Fibroblast of lung (primary cell): Measurements from ENCODE around the gene TOR1AIP2. TPM values are rescaled to one million over a fixed set of nuclear protein-coding genes. Genes with fewer than 3 reads are reported as not detected.

Source experiments
- DNase-seq, 2 donors: peaks; one replicate each; pipeline versions ENCODE4 v3.0.0 to v3.0.0-alpha.2; 2010; ENCODE audit warnings: low read depth in 2 of 2
- H2AFZ ChIP-seq: 2 replicates; pipeline ENCODE4 v1.5.1; 2012; ENCODE audit warnings: low read length, control low read depth, inconsistent platforms
- H3K27ac ChIP-seq: 2 replicates; pipeline ENCODE4 v1.5.1; 2011; ENCODE audit warnings: low read length, control low read depth; ENCODE audit not compliant: insufficient read depth
- H3K27me3 ChIP-seq: 2 replicates; pipeline ENCODE4 v1.5.1; 2011; ENCODE audit warnings: mild to moderate bottlenecking, low read length; ENCODE audit not compliant: control insufficient read depth, insufficient read depth
- H3K36me3 ChIP-seq: 2 replicates; pipeline ENCODE4 v1.5.1; 2011; ENCODE audit warnings: low read length; ENCODE audit not compliant: control insufficient read depth, insufficient read depth
- H3K4me1 ChIP-seq: 2 replicates; pipeline ENCODE4 v1.5.1; 2011; ENCODE audit warnings: low read length; ENCODE audit not compliant: control insufficient read depth, insufficient read depth; ENCODE audit errors: extremely low read depth
- H3K4me2 ChIP-seq: 2 replicates; pipeline ENCODE4 v1.5.1; 2011; ENCODE audit warnings: low read length, control low read depth; ENCODE audit not compliant: insufficient read depth; ENCODE audit errors: extremely low read depth
- H3K4me3 ChIP-seq, 4 experiments: fragments of 200-600 bp in 1 of 4; sonication (generic) in 1 of 4; replicated peaks in 1 of 4; 2 replicates each; pipeline ENCODE4 v1.5.1; 2011 to 2016; ENCODE audit warnings: low read length in 4 of 4, low read depth in 3 of 4, mild to moderate bottlenecking in 3 of 4, control low read depth in 2 of 4, inconsistent platforms in 1 of 4, mixed read lengths in 1 of 4; ENCODE audit not compliant: insufficient read depth in 1 of 4; ENCODE audit errors: control extremely low read depth in 1 of 4
- H3K79me2 ChIP-seq: 2 replicates; pipeline ENCODE4 v1.5.1; 2012; ENCODE audit warnings: mild to moderate bottlenecking, low read length, inconsistent platforms; ENCODE audit not compliant: control insufficient read depth, insufficient read depth
- H3K9ac ChIP-seq: 2 replicates; pipeline ENCODE4 v1.5.1; 2011; ENCODE audit warnings: mild to moderate bottlenecking, low read length, control low read depth; ENCODE audit not compliant: insufficient read depth
- H3K9me3 ChIP-seq: 2 replicates; pipeline ENCODE4 v1.5.1; 2012; ENCODE audit warnings: low read depth, low read length; ENCODE audit not compliant: control insufficient read depth, insufficient read depth
- H4K20me1 ChIP-seq: 2 replicates; pipeline ENCODE4 v1.5.1; 2011; ENCODE audit warnings: low read length; ENCODE audit not compliant: control insufficient read depth, insufficient read depth; ENCODE audit errors: extremely low read depth
- EZH2 ChIP-seq: IDR thresholded peaks from 2 replicates; pipeline ENCODE4 v1.5.1; 2012; ENCODE audit warnings: low read length, control low read depth, mild to moderate bottlenecking; ENCODE audit errors: missing control alignments
- polyA plus RNA-seq, 2 donors: library from polyadenylated mRNA; depleted of rRNA in 1 of 2; stranded (reverse) in 1 of 2; unstranded in 1 of 2; fragments of >200 nt; gene quantifications; 2 replicates each; pipeline ENCODE4 v1.2.1, GENCODE V29; 2011 to 2012; ENCODE audit warnings: missing spikeins in 1 of 2
- total RNA-seq: library from RNA; depleted of rRNA; stranded (reverse); fragments of >200 nt; gene quantifications from 2 replicates; pipeline ENCODE4 v1.2.1, GENCODE V29; 2014
- TF ChIP-seq, protein P1 (sequence below), 2 donors: IDR thresholded peaks in 1 of 2; conservative IDR thresholded peaks in 1 of 2; 1 replicate in 1 of 2; 2 replicates in 1 of 2; pipeline ENCODE4 v1.5.1; 2011 to 2012; ENCODE audit warnings: low read length in 2 of 2, control low read depth in 1 of 2, inconsistent platforms in 1 of 2, low read depth in 1 of 2, mild to moderate bottlenecking in 1 of 2

Gene TOR1AIP2
- total and polyA plus RNA-seq, 2 donors (not counting 1 experiment from before 2014, with no cell fraction given): 78.9 to 81.9 TPM

DNA sequence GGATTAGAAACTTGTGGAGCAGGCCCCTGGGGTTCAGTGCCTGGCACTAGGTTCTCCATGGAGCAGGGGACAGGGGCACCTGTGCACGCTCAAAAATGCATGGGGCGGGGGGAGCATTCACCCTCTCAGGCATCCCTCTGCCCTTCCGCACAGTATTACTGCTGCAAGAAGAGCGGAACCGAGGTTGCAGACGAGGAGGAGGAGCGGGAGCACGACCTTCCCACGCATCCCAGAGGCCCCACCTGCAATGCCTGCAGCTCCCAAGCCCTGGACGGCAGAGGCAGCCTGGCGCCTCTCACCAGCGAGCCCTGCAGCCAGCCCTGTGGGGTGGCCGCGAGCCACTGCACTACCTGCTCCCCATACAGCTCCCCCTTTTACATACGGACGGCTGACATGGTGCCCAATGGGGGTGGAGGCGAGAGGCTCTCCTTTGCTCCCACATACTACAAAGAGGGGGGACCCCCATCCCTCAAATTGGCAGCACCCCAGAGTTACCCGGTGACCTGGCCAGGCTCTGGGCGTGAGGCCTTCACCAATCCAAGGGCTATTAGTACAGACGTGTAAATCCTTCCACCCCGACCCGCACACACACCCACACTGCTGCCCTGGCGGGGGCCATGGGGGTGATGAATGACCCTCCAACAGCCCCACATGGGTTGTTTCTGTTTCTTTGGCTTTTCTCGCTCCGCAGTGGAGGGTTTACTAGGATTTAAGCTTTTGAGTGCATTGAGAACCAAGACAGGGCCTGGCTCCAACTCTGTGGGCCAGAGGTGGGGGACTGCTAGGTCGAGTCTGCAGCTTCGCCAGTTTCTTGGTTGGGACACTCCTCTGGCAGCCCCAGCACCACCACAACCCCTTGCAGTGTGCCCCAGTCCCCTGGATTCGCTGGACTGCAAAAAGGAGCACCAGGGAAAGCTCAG lies 63.7 kb downstream of the TOR1AIP2 start:
- Histone ChIP-seq H3K79me2 (no peaks in the 10 kb centered on the region), H3K36me3 (no peaks in the 10 kb centered on the region), H3K9ac (no peak overlapping the region), H2AFZ (no peak overlapping the region), H4K20me1 (no peaks in the 10 kb centered on the region), H3K9me3 (no peaks in the 10 kb centered on the region), H3K4me3 (peak overlapping the region in 2 of 4 experiments; percentile 52 to 70), H3K4me1 (peaks cover 18% of the 10 kb centered on the region), H3K27me3 (peaks cover 27% of the 10 kb centered on the region), H3K27ac (no peak overlapping the region), H3K4me2 (peak overlapping the region; percentile 88)
- TF ChIP-seq, protein P1, sequence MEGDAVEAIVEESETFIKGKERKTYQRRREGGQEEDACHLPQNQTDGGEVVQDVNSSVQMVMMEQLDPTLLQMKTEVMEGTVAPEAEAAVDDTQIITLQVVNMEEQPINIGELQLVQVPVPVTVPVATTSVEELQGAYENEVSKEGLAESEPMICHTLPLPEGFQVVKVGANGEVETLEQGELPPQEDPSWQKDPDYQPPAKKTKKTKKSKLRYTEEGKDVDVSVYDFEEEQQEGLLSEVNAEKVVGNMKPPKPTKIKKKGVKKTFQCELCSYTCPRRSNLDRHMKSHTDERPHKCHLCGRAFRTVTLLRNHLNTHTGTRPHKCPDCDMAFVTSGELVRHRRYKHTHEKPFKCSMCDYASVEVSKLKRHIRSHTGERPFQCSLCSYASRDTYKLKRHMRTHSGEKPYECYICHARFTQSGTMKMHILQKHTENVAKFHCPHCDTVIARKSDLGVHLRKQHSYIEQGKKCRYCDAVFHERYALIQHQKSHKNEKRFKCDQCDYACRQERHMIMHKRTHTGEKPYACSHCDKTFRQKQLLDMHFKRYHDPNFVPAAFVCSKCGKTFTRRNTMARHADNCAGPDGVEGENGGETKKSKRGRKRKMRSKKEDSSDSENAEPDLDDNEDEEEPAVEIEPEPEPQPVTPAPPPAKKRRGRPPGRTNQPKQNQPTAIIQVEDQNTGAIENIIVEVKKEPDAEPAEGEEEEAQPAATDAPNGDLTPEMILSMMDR (conservative IDR thresholded peaks at IDR 0.05 in 1 of 2, IDR thresholded peaks at IDR 0.05 in 1 of 2; ENCODE audit: low read depth in 1 of 2, low read length in 2 of 2): no peak
- TF ChIP-seq EZH2: no peak
- no peak for DNase-seq

DNA sequence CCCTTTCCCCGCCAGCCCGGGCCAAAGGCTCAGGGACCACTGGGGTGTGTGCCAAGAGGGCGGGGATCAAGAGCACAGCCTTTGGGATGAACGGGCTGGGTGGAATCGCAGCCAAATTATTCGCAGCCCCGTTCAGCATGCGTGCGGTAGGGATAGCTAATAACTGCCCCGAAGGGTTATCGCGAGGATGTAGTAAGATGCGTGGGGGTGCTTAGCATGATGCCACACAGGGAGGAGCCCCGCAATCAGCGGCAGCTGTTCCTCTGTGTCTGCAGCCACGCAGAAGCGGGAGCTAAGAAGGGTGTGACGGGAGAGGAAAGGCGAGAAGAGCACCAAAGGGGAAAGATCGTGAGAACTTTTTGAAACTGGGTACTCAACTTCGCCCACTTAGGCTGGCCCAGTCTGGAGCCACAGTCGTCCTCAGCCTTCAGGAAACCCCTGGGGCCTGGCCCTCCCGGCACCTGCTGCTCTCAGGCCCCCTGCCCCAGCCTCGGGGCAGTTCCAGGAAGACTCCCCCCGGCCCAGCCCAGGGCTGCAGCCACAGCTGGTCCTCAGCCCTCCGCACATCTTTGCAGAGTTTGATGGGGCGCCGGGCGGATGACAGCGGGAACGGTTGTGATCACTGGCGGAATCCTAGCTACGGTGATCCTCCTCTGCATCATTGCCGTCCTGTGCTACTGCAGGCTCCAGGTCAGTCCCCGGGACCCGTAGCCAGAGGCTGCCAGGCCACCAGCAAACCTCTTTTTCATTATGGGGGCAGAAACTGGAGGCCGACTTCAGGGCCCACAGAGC lies 64.9 kb downstream of the TOR1AIP2 start:
- Histone ChIP-seq H3K9me3 (no peaks in the 10 kb centered on the region), H2AFZ (no peak overlapping the region), H3K27me3 (peaks cover 27% of the 10 kb centered on the region), H3K9ac (no peak overlapping the region), H4K20me1 (no peaks in the 10 kb centered on the region), H3K4me1 (peaks cover 12% of the 10 kb centered on the region), H3K4me2 (no peak overlapping the region), H3K36me3 (no peaks in the 10 kb centered on the region), H3K79me2 (no peaks in the 10 kb centered on the region), H3K27ac (no peak overlapping the region), H3K4me3 (no peak overlapping the region)
- TF ChIP-seq EZH2: peak; percentile 25
- TF ChIP-seq, protein P1 (conservative IDR thresholded peaks at IDR 0.05 in 1 of 2, IDR thresholded peaks at IDR 0.05 in 1 of 2; ENCODE audit: low read depth in 1 of 2, low read length in 2 of 2): no peak
- DNase-seq: peak in 1 of 2 donors; percentile 55

DNA sequence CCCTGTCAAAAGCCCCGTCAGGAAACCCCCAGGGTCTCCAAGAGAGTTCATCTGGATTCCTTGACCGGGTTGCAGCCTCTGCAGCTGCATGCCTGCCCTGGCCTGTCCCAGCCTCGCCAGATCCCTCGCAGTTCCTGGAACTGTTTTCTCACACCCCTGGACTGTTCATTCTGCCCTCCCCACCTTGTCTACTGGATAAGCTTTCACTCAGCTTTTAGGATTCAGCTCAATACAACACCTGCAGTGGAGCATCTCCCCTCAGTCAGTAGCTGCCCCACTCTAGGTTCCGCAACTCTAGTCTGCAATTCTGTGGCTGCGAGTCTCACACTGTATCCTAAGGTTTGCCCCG lies 67.3 kb downstream of the TOR1AIP2 start:
- Histone ChIP-seq H2AFZ (no peak overlapping the region), H3K27ac (no peak overlapping the region), H3K36me3 (no peaks in the 10 kb centered on the region), H3K79me2 (no peaks in the 10 kb centered on the region), H3K4me1 (peaks cover 2% of the 10 kb centered on the region), H3K4me2 (no peak overlapping the region), H4K20me1 (no peaks in the 10 kb centered on the region), H3K27me3 (peaks cover 28% of the 10 kb centered on the region), H3K9me3 (no peaks in the 10 kb centered on the region), H3K9ac (no peak overlapping the region), H3K4me3 (no peak overlapping the region)
- no peak for DNase-seq
- TF ChIP-seq EZH2: peak; percentile 51
- TF ChIP-seq, protein P1 (conservative IDR thresholded peaks at IDR 0.05 in 1 of 2, IDR thresholded peaks at IDR 0.05 in 1 of 2; ENCODE audit: low read depth in 1 of 2, low read length in 2 of 2): no peak
